Esophagus muscularis mucosa (tissue), 4 donors: ENCODE data around the gene ZFHX3. TPM values are rescaled to one million over a fixed set of nuclear protein-coding genes. Genes with fewer than 3 reads are reported as not detected.

ENCODE experiments used
- DNase-seq: peaks from one replicate; pipeline ENCODE4 v3.0.0-alpha.2; 2017; ENCODE audit errors: extremely low spot score
- H3K27ac ChIP-seq, 4 donors: fragments of 200-600 bp; sonication (generic); replicated peaks in 1 of 4; 1 replicate in 3 of 4; 2 replicates in 1 of 4; pipeline ENCODE4 v1.5.1; 2016 to 2019; ENCODE audit warnings: mild to moderate bottlenecking in 1 of 4
- H3K27me3 ChIP-seq, 4 donors: fragments of 200-600 bp; sonication (generic); one replicate each; pipeline versions ENCODE4 v1.5.1 to v1.6.0; 2016 to 2019
- H3K36me3 ChIP-seq, 4 donors: fragments of 200-600 bp; sonication (generic); one replicate each; pipeline ENCODE4 v1.5.1; 2016 to 2019
- H3K4me1 ChIP-seq, 4 donors: fragments of 200-600 bp; sonication (generic); one replicate each; pipeline ENCODE4 v1.5.1; 2016 to 2019
- H3K4me3 ChIP-seq, 4 donors: fragments of 200-600 bp; sonication (generic); 1 replicate in 2 of 4; 2 replicates in 2 of 4; pipeline ENCODE4 v1.5.1; 2016 to 2019; ENCODE audit warnings: mild to moderate bottlenecking in 4 of 4, moderate library complexity in 1 of 4
- H3K9me3 ChIP-seq, 4 donors: fragments of 200-600 bp; sonication (generic); 1 replicate in 3 of 4; 2 replicates in 1 of 4; pipeline ENCODE4 v1.5.1; 2016 to 2019
- EP300 ChIP-seq: sonication (generic); formaldehyde crosslinking; IDR thresholded peaks from one replicate; pipeline ENCODE4 v1.6.1; 2017; ENCODE audit warnings: antibody characterized with exemption
- POLR2A ChIP-seq: fragments of 450-650 bp; IDR thresholded peaks from one replicate; pipeline ENCODE4 v1.6.1; 2017; ENCODE audit warnings: antibody characterized with exemption, moderate library complexity, mild to moderate bottlenecking, low read depth
- POLR2AphosphoS5 ChIP-seq, 2 donors: sonication (generic); formaldehyde crosslinking; IDR thresholded peaks; one replicate each; pipeline ENCODE4 v1.6.1; 2017; ENCODE audit warnings: antibody characterized with exemption in 2 of 2
- WGBS: methylation state at CpG from one replicate; pipeline ENCODE4 v1.1.5; 2018; 5-methylcytosine and 5-hydroxymethylcytosine counted together
- intact Hi-C: fragments of 100-400 bp; cut with DNase I; formaldehyde crosslinking; loops from one replicate; pipeline ENCODE4 v1.15.1; 2023
- total RNA-seq, 4 donors: library from RNA; depleted of rRNA; stranded (reverse); fragments of >200 nt; gene quantifications; one replicate each; pipeline versions ENCODE4 v1.1.0 to v1.2.1, GENCODE V29; 2016
- TF ChIP-seq, protein P1 (sequence below), 3 experiments: fragments of 200-600 bp in 2 of 3; fragments of 450-650 bp in 1 of 3; sonication (generic) in 2 of 3; IDR thresholded peaks; one replicate each; pipeline ENCODE4 v1.5.1; 2017 to 2019; ENCODE audit warnings: antibody characterized with exemption in 3 of 3, mild to moderate bottlenecking in 2 of 3, moderate library complexity in 1 of 3

The ZFHX3 gene
- total RNA-seq, 4 donors from 2014 or later = 25.7 to 53.0 (median 30.6) TPM

GRCh38 chr16:72935896-72936295 is 112.0 kb downstream of the ZFHX3 start:
- peak overlapping the region in 1 of 4 donors; percentile 31 for H3K27ac ChIP-seq
- 65% methylated on average over 6 of the region's 6 CpGs for WGBS
- intact Hi-C loops = no loop called here
- no peaks in the 10 kb centered on the region for H3K27me3 ChIP-seq
- DNase-seq = no peak
- H3K36me3 ChIP-seq = no peaks in the 10 kb centered on the region
- TF ChIP-seq POLR2A = no peak
- TF ChIP-seq EP300 = no peak
- TF ChIP-seq, protein P1, sequence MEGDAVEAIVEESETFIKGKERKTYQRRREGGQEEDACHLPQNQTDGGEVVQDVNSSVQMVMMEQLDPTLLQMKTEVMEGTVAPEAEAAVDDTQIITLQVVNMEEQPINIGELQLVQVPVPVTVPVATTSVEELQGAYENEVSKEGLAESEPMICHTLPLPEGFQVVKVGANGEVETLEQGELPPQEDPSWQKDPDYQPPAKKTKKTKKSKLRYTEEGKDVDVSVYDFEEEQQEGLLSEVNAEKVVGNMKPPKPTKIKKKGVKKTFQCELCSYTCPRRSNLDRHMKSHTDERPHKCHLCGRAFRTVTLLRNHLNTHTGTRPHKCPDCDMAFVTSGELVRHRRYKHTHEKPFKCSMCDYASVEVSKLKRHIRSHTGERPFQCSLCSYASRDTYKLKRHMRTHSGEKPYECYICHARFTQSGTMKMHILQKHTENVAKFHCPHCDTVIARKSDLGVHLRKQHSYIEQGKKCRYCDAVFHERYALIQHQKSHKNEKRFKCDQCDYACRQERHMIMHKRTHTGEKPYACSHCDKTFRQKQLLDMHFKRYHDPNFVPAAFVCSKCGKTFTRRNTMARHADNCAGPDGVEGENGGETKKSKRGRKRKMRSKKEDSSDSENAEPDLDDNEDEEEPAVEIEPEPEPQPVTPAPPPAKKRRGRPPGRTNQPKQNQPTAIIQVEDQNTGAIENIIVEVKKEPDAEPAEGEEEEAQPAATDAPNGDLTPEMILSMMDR (IDR thresholded peaks at IDR 0.05) = no peak
- TF ChIP-seq POLR2AphosphoS5 (IDR thresholded peaks at IDR 0.05) = no peak
- H3K4me1 ChIP-seq = peaks cover 47 to 75% (median 66%) of the 10 kb centered on the region in 4 donors
- no peaks in the 10 kb centered on the region for H3K9me3 ChIP-seq
- H3K4me3 ChIP-seq = no peak overlapping the region

DNA sequence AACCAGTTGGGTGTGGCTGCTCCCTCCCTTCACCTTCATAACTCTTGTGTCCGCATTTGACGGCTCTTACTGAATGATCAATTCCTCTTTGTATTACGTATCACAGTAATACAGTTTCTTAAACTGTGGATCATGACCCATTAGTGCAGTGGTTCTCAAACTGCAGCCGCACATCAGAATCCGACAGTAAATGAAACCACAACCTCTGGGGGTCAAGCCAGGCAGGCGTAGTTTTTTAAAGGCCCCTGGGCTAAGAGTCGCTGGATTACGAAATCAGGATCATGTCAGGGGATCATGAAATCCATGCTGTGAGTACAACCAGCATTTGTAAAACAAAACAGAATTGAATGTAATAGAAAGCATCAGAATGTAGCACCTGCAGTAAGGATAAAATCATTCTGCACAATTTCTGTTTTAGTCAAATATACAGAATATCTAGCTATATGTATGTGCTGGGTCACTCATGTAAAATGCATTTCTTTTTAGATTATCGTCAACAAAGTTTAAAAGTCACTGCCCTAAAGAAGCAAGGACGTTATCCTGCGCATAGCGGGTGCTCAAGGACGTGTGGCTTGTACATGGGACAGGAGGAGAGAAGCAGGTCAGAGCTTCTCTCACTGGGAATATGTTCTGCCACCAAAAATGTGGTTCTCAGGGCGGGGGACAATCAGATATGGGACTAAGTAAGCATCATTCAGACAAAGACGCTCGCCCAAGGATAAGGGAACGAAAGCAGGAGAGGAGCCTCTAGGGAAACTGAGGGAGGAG is 113.1 kb downstream of the ZFHX3 start:
- intact Hi-C loops = no loop called here
- WGBS = 86% methylated on average over 17 of the region's 17 CpGs
- H3K27me3 ChIP-seq = no peaks in the 10 kb centered on the region

GRCh38 chr16:72932677-72933335 is 115.1 kb downstream of the ZFHX3 start:
- no peaks in the 10 kb centered on the region for H3K36me3 ChIP-seq
- WGBS = 93% methylated on average over 11 of the region's 11 CpGs
- DNase-seq = no peak
- peaks cover 30 to 52% (median 45%) of the 10 kb centered on the region in 4 donors for H3K4me1 ChIP-seq
- TF ChIP-seq POLR2A (no peak), POLR2AphosphoS5 (IDR thresholded peaks at IDR 0.05) (no peak)
- TF ChIP-seq, protein P1 (IDR thresholded peaks at IDR 0.05) = no peak
- no peaks in the 10 kb centered on the region for H3K27me3 ChIP-seq
- H3K9me3 ChIP-seq = no peaks in the 10 kb centered on the region
- H3K4me3 ChIP-seq = no peak overlapping the region
- H3K27ac ChIP-seq = peak overlapping the region in 3 of 4 donors; percentile 23 to 56 (median 56)
- intact Hi-C loops = no loop called here

More for the DNA sequence above, 113.1 kb downstream of the ZFHX3 start:
- TF ChIP-seq EP300 = no peak
- TF ChIP-seq, protein P1 (IDR thresholded peaks at IDR 0.05) = no peak
- no peak for TF ChIP-seq POLR2AphosphoS5 (IDR thresholded peaks at IDR 0.05)
- TF ChIP-seq POLR2A = no peak
- H3K27ac ChIP-seq = peak overlapping the region in 1 of 4 donors; percentile 31
- no peak for DNase-seq
- H3K9me3 ChIP-seq = no peaks in the 10 kb centered on the region
- H3K4me3 ChIP-seq = no peak overlapping the region
- no peaks in the 10 kb centered on the region for H3K36me3 ChIP-seq
- H3K4me1 ChIP-seq = peaks cover 49 to 72% (median 65%) of the 10 kb centered on the region in 4 donors

- peak overlapping the region; percentile 37 to 56 (median 53) for H3K27ac ChIP-seq
Measured at GRCh38 chr16:72932050-72932449, 115.9 kb downstream of the ZFHX3 start.

More at GRCh38 chr16:72932050-72932449, 115.9 kb downstream of the ZFHX3 start:
- WGBS = 19% methylated on average over 2 of the region's 2 CpGs
- no peaks in the 10 kb centered on the region for H3K9me3 ChIP-seq
- H3K4me3 ChIP-seq = peak overlapping the region in 1 of 4 donors; percentile 4
- H3K27me3 ChIP-seq = no peaks in the 10 kb centered on the region
- H3K36me3 ChIP-seq = no peaks in the 10 kb centered on the region
- H3K4me1 ChIP-seq = peaks cover 25 to 53% (median 43%) of the 10 kb centered on the region in 4 donors
- DNase-seq = no peak
- TF ChIP-seq EP300 (no peak), POLR2AphosphoS5 (IDR thresholded peaks at IDR 0.05) (no peak), POLR2A (no peak)
- TF ChIP-seq, protein P1 (IDR thresholded peaks at IDR 0.05) = no peak
- intact Hi-C loops = no loop called here
